Measurements from ENCODE around the gene RIPPLY3. TPM values are rescaled to one million over a fixed set of nuclear protein-coding genes. Genes with fewer than 3 reads are reported as not detected.
"Not testable (repeated sequence)": the region's sequence is repeated elsewhere in the genome, so short reads cannot be mapped to it uniquely, and the experiment has no call there.

Gene RIPPLY3
- total and polyA plus RNA-seq, 4 donors, result 0.08 to 0.21 (median 0.13) TPM; not detected in 1

DNA sequence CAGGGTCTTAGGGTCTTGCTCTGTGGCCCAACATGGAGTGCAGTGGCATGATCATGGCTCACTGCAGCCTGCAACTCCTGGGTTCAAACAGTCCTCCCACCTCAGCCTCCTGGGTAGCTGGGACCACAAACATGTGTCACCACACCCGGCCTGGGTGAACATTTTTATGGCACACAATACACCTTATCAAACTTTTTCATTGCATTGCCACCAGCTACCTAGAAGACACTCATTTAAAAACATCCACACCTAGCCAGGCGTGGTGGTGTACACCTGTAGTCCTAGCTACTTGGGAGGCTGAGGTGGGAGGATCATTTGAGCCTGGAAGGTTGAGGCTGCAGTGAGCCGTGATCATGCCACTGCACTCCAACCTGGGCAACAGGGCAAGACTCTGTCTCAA, 2.6 kb upstream of the RIPPLY3 start:
- H3K36me3 ChIP-seq (ENCODE audit: control insufficient read depth in 4 of 4, insufficient read depth in 3 of 4, low read depth in 1 of 4, low read length in 3 of 4); H3K9ac ChIP-seq (ENCODE audit: low read depth in 1 of 2, low read length in 2 of 2); H3K27me3 ChIP-seq (ENCODE audit: control insufficient read depth in 4 of 4, insufficient read depth in 4 of 4, low read length in 3 of 4); H3K27ac ChIP-seq (ENCODE audit: low read depth in 1 of 2, low read length in 2 of 2); DNase-seq (ENCODE audit: low spot score); H3K4me3 ChIP-seq (ENCODE audit: low read depth in 1 of 3, low read length in 3 of 3); H3K9me3 ChIP-seq (ENCODE audit: control insufficient read depth in 4 of 4, low read length in 3 of 4): not testable (repeated sequence)
- peaks cover 5 to 14% (median 13%) of the 10 kb centered on the region in 4 donors for H3K4me1 ChIP-seq (ENCODE audit: control insufficient read depth in 4 of 4, insufficient read depth in 4 of 4, low read length in 3 of 4)
- 62% methylated on average over 3 of the region's 3 CpGs for WGBS

DNA sequence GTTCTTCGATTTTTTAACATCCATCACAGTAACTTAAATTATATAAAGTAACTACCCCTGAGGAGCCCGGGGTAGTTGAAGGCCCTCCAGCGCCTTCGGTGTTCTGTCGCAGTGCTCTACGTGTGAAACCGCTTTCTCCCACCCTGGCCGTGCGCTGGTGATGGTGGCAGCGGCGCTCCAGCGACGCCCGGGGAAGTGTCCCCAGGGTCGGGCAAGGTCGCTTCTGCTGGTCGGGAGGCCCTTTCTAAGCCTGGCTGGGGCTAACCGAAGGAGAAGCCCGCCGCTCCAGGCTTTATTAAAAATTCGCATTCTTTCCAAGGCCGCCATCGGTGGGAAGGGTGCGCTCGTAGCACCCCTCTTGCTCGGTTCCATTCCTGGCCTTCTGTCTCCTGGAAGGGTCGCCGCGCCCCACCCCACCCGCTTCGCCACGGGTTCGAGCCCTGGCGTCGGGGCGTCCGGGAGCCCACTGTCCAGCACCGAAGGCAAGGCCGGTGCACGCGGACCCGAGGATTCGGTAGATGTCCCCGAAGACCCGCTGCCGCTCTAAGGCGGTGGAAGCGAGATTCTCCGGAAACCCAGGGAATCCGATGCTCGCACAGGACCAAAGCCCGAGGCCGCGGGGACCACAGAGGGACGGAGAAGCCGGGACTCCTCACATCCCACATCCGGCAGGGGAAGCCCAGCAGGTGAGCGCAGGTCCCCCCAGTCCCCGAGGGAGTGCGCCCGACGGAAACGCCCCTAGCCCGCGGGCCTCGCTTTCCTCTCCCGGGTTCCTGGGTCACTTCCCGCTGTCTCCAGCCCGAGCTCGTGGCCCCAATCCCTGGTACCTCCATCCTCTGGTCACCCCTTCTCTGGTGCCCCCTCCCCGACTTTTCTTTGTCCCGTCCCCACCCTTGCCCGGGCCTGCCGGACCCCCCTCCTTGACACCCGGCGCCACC, 685 bp upstream of the RIPPLY3 start:
- Histone ChIP-seq H3K27me3 (ENCODE audit: control insufficient read depth in 4 of 4, insufficient read depth in 4 of 4, low read length in 3 of 4) (no peaks in the 10 kb centered on the region), H3K4me1 (ENCODE audit: control insufficient read depth in 4 of 4, insufficient read depth in 4 of 4, low read length in 3 of 4) (peaks cover 5 to 21% (median 15%) of the 10 kb centered on the region in 4 donors), H3K36me3 (ENCODE audit: control insufficient read depth in 4 of 4, insufficient read depth in 3 of 4, low read depth in 1 of 4, low read length in 3 of 4) (no peaks in the 10 kb centered on the region), H3K4me3 (ENCODE audit: low read depth in 1 of 3, low read length in 3 of 3) (peak overlapping the region in 1 of 3 donors; percentile 71), H3K27ac (ENCODE audit: low read depth in 1 of 2, low read length in 2 of 2) (no peak overlapping the region), H3K9ac (ENCODE audit: low read depth in 1 of 2, low read length in 2 of 2) (no peak overlapping the region), H3K9me3 (ENCODE audit: control insufficient read depth in 4 of 4, low read length in 3 of 4) (no peaks in the 10 kb centered on the region)
- no peak for DNase-seq (ENCODE audit: low spot score)
- WGBS, result 21% methylated on average over 76 of the region's 76 CpGs
- no peak for TF ChIP-seq SP1 (IDR thresholded peaks at IDR 0.05)
- TF ChIP-seq, protein P1, sequence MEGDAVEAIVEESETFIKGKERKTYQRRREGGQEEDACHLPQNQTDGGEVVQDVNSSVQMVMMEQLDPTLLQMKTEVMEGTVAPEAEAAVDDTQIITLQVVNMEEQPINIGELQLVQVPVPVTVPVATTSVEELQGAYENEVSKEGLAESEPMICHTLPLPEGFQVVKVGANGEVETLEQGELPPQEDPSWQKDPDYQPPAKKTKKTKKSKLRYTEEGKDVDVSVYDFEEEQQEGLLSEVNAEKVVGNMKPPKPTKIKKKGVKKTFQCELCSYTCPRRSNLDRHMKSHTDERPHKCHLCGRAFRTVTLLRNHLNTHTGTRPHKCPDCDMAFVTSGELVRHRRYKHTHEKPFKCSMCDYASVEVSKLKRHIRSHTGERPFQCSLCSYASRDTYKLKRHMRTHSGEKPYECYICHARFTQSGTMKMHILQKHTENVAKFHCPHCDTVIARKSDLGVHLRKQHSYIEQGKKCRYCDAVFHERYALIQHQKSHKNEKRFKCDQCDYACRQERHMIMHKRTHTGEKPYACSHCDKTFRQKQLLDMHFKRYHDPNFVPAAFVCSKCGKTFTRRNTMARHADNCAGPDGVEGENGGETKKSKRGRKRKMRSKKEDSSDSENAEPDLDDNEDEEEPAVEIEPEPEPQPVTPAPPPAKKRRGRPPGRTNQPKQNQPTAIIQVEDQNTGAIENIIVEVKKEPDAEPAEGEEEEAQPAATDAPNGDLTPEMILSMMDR (IDR thresholded peaks at IDR 0.05; ENCODE audit: low read depth, low read length, missing input control), result no peak
- TF ChIP-seq RXRA (IDR thresholded peaks at IDR 0.05), result no peak
- no peak for TF ChIP-seq TAF1 (conservative IDR thresholded peaks at IDR 0.05)
- TF ChIP-seq, protein P2, sequence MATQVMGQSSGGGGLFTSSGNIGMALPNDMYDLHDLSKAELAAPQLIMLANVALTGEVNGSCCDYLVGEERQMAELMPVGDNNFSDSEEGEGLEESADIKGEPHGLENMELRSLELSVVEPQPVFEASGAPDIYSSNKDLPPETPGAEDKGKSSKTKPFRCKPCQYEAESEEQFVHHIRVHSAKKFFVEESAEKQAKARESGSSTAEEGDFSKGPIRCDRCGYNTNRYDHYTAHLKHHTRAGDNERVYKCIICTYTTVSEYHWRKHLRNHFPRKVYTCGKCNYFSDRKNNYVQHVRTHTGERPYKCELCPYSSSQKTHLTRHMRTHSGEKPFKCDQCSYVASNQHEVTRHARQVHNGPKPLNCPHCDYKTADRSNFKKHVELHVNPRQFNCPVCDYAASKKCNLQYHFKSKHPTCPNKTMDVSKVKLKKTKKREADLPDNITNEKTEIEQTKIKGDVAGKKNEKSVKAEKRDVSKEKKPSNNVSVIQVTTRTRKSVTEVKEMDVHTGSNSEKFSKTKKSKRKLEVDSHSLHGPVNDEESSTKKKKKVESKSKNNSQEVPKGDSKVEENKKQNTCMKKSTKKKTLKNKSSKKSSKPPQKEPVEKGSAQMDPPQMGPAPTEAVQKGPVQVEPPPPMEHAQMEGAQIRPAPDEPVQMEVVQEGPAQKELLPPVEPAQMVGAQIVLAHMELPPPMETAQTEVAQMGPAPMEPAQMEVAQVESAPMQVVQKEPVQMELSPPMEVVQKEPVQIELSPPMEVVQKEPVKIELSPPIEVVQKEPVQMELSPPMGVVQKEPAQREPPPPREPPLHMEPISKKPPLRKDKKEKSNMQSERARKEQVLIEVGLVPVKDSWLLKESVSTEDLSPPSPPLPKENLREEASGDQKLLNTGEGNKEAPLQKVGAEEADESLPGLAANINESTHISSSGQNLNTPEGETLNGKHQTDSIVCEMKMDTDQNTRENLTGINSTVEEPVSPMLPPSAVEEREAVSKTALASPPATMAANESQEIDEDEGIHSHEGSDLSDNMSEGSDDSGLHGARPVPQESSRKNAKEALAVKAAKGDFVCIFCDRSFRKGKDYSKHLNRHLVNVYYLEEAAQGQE (IDR thresholded peaks at IDR 0.05), result no peak
- TF ChIP-seq FOXA1 (IDR thresholded peaks at IDR 0.05), result no peak
- TF ChIP-seq RAD21 (IDR thresholded peaks at IDR 0.05), result no peak
- no peak for TF ChIP-seq GABPA (IDR thresholded peaks at IDR 0.05 in 1 of 2, conservative IDR thresholded peaks at IDR 0.05 in 1 of 2)
- TF ChIP-seq, protein P3, sequence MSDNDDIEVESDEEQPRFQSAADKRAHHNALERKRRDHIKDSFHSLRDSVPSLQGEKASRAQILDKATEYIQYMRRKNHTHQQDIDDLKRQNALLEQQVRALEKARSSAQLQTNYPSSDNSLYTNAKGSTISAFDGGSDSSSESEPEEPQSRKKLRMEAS (IDR thresholded peaks at IDR 0.05), result no peak
- TF ChIP-seq HNF4G (IDR thresholded peaks at IDR 0.05), result no peak
- no peak for TF ChIP-seq HNF4A (conservative IDR thresholded peaks at IDR 0.05)
- no peak for TF ChIP-seq EGR1 (IDR thresholded peaks at IDR 0.05; ENCODE audit: low read depth in 2 of 2)
- no peak for TF ChIP-seq NR2F2 (IDR thresholded peaks at IDR 0.05)
